Amygdala (tissue), 56 donors: ENCODE measurements around the gene OTUD5.
"Not testable (repeated sequence)": the region's sequence is repeated elsewhere in the genome, so short reads cannot be mapped to it uniquely, and the experiment has no call there.

Experiments
- DNase-seq, 56 donors: peaks; one replicate each; lab custom pipeline; 2025; lab: John Stamatoyannopoulos, UW

Gene OTUD5

DNA sequence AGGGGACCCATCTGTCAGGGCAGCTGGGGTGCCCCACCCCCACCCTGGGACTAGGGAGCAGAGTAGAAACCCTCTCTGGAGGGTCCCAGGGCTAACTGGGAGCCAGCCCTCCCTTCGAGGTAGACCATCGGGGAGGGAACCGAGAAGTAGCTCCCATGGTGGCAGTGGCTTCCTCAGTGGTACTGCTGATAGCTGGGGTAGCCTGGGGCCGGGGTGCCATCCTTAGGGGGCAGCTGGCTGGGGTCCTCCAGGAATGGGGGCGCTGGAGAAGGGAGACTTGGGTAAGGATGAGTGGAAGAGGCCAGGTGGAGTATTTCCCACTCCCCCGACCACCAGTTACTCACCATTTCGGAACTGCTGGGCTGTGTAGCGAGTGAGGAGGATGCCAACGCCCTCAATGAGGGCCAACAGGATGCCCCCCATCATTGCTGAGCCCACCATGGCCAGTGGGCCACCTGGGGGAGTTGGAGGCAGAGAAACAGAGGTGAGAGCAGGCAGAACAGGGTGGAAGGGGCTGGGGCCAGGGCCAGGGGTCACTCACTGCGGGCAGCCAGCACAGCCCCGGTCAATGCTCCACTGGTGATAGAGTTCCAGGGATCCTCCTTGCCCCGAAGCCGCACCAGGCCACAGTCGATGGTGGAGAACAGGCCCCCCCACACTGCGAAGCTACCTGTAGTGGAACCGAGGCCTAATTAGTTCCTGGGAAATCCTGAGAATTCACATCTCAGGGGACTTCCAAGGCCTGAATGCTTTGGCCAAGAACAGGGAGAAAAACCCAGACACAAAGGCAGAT is 63.7 kb downstream of the OTUD5 start:
- DNase-seq: no peak

DNA sequence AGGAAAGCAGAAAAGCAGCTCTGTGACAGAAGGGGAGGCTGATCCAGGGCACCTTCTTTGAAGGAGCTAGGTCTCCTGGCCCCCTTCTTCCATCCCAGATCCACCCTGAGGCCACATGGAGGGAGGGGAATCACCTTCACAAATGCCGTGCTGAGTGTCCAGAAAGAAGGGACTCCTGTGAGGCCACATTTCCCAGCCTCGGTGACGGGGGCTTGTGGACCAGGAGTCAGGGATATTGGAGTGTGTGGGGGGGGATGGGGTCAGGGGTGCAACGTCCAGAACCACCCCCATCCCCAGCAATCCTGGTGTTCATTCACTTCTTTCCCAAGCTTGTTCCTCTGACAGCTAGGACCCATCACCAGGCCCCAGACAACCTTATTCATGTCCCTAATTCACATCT is 64.5 kb downstream of the OTUD5 start:
- no peak for DNase-seq

DNA sequence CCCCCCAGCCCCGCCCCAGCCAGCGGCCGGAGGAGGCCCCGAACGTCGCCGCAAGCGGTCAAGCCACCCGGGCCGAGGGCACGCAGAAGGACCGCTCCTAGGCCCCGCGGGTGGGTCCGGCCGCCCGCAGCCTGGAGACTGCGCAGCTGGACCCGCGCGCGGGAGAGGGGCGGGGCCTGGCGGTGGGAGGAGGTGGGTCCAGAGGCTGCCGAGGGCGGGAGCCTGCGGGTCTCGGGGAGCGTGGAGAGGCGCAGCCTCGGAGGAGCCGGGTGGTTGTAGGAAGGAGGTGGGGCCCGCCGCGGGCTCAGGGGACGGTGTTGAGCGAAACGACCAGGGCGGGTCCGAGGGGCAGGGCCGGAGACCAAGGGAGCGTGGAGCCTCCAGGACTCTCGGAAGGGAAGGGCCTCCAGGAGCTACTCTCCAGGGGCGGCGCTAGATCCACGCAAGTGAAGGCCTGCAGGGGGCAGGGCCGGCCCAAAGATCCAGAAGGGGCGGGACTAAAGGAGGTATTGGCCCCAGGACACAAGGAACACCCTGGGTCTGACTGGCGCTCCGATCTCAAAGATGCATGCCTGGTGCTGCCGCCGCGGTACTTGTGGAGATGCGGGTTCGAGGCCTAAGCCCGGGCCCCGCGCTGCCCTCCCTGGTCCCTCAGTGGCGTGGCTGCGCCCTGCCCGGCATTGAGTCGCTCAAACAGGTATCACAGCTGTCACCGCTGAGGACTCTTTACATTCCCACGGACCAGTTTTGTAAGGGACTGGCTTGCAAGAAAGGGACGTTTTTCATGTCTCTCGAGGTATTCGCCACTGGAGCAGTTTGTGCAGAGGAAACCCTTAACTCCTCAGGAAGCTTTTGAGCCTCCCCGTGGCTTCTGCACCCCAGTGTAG is 65.8 kb downstream of the OTUD5 start:
- peak; percentile 3 to 86 (median 70) for DNase-seq

DNA sequence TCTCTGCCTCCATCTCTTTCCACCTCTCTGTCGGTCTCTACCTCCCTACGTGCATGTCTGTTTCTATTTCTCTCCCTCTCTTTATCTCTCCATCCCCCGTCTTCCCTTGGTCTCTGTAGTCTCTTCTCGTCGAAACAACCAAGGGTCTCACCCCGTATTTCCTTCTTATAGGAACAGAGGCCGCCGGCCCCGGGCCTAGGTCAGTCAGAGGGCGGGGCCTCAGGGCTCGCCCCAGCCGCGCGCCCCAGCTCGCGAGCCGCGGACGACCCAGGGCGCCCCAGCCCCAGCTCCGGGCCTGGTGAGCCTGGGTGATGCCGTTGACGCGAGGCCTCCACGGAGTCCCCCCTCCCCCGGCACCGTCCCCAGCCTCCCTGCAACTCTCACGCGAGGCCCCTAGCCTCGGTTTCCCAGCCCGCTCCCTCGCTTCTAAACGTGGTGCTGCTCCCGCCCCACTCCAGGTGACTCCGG is 66.4 kb downstream of the OTUD5 start:
- DNase-seq: peak in 9 of 56 donors; percentile 15 to 59 (median 37)

DNA sequence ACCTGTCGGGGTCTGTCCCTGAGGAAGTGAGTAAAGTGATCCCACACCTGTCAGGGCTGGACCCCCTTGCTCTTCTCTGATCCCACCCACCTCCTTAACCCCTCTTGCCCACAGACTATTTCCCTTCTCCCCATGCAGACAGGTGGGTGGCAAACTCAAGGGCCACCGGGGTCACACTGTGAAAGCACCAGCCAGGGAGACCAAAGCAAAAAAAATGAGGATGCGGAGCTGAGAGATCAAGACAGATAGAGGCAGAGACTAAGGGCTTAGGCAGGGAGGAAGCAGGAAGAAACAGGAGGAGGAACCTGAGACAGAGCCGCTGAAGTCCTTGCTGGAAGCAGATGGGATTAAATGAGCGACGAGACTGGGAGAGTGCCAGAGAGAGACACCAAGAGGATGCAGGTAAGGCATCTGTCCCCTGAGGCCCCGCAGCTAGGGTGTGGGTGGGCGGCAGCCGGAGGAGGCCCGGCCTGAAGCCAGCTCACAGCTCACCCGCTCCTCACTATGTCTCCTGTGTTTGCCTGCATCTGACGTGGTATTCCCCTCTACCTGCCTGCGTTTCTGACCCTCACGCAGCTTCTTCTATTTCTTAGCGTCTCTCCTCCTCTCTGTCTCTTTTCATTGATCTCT is 67.0 kb downstream of the OTUD5 start:
- DNase-seq: peak in 6 of 56 donors; percentile 0 to 16 (median 3)

DNA sequence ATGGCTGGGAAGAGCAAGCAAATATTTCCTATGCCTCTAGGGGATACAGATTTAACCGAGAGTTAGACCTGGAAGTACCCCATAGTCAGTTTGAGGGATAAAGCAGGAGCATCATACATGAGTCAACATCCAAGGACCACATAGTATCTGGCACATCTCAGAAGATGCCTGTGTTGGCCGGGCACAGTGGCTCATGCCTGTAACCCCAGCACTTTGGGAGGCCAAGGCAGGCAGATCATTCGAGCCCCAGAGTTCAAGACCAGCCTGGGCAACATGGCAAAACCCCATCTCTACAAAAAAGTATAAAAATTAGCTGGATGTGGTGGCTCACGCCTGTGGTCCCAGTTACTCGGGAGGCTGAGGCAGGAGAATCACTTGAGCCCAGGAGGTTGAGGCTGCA is 70.8 kb downstream of the OTUD5 start:
- DNase-seq: not testable (repeated sequence)

DNA sequence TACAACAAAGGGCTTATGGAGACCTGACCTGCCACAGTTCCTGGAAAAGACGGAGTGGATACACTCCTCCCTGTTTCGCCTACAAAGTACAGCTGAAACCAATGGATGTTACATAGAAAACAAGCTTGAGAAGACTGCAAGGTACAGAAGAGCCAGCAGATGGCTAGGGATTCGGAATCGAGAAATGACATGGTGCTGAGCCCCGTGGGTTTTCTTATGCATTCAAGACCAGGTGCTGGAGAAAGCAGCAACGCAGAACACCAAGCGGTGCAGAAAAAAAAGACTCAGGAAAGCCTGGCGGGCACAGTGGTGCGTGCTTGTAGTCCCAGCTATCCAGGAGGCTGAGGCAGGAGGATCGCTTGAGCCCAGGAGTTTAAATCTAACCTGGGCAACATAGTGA is 73.7 kb downstream of the OTUD5 start:
- no peak for DNase-seq

DNA sequence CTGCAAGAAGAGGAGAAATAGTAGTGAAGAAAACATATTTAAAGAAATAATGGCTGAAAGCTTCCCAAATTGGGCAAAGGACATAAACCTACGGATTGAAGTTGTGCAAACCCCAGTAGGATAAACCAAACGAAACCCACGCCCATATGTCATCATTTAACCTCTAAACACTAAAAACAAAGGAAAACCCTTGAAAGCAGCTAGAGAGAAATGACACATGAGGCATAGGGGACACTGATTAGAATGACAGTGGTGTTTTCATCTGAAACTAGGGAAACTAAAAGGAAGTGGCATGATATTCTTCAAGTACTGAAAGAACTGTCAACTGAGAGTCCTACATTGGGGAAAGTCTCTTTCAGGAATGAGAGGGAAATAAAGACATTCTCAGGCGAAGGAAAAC is 80.5 kb downstream of the OTUD5 start:
- not testable (repeated sequence) for DNase-seq
